22Rv1 (cell line): ENCODE data around the gene CDH12.

Source experiments
- H3K27ac ChIP-seq: fragments of 450-650 bp; 2 replicates; pipeline ENCODE4 v1.5.1; 2017
- ZFX ChIP-seq: fragments of 450-650 bp; IDR thresholded peaks from 2 replicates; pipeline ENCODE4 v1.6.1; 2017; ENCODE audit warnings: antibody characterized with exemption, borderline replicate concordance
- TF ChIP-seq, protein P1 (sequence below): fragments of 450-650 bp; IDR thresholded peaks from 2 replicates; pipeline ENCODE4 v1.5.1; 2017; ENCODE audit warnings: mild to moderate bottlenecking

CDH12 gene

DNA sequence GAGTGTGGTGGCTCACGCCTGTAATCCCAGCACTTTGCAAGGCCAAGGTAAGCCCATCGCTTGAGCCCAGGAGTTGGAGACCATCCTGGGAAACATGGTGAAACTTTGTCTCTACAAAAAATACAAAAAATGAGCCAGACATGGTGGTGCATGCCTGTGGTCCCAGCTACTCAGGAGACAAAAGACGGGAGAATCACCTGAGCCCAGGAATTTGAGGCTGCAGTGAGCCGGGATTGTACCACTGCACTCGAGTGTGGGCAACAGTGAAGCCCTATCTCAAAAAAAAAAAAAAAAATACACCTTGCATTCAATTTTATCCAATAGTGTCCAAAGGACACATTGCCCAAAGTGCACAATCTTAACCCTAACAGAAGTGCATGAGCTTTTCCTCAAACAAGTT, 372.8 kb downstream of the CDH12 start:
- no peak for TF ChIP-seq ZFX
- TF ChIP-seq, protein P1, sequence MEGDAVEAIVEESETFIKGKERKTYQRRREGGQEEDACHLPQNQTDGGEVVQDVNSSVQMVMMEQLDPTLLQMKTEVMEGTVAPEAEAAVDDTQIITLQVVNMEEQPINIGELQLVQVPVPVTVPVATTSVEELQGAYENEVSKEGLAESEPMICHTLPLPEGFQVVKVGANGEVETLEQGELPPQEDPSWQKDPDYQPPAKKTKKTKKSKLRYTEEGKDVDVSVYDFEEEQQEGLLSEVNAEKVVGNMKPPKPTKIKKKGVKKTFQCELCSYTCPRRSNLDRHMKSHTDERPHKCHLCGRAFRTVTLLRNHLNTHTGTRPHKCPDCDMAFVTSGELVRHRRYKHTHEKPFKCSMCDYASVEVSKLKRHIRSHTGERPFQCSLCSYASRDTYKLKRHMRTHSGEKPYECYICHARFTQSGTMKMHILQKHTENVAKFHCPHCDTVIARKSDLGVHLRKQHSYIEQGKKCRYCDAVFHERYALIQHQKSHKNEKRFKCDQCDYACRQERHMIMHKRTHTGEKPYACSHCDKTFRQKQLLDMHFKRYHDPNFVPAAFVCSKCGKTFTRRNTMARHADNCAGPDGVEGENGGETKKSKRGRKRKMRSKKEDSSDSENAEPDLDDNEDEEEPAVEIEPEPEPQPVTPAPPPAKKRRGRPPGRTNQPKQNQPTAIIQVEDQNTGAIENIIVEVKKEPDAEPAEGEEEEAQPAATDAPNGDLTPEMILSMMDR = no peak

GRCh38 chr5:22473886-22474285, 379.3 kb downstream of the CDH12 start:
- TF ChIP-seq, protein P1 = no peak
- TF ChIP-seq ZFX = no peak

More for the DNA sequence above, 372.8 kb downstream of the CDH12 start:
- H3K27ac ChIP-seq = no peak overlapping the region

DNA sequence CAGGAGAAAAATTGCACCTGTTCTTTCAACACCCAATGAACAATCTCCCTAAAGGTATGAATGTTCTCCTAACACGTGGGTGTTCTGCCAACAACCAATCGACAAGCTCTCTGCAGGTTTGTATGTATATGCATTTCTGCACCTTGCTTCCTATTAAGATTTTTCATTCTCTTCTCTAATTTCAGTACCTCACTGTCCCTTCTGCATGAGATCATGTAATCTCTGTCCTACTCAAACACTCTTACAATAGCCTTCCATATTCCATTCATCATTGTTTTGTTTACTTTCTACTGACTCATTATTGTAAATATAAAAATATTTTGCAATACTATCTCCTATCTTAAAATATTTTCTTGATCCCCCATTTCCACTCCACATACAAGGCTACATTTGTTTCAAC, 382.0 kb downstream of the CDH12 start:
- no peak overlapping the region for H3K27ac ChIP-seq
- no peak for TF ChIP-seq ZFX
- TF ChIP-seq, protein P1 = no peak

More at GRCh38 chr5:22473886-22474285, 379.3 kb downstream of the CDH12 start:
- no peak overlapping the region for H3K27ac ChIP-seq

- TF ChIP-seq ZFX = no peak
- TF ChIP-seq, protein P1 = no peak
Measured at GRCh38 chr5:22470408-22470807, 382.7 kb downstream of the CDH12 start.

GRCh38 chr5:22465616-22466015, 387.5 kb downstream of the CDH12 start:
- no peak overlapping the region for H3K27ac ChIP-seq
- no peak for TF ChIP-seq ZFX
- TF ChIP-seq, protein P1 = no peak

More at GRCh38 chr5:22470408-22470807, 382.7 kb downstream of the CDH12 start:
- H3K27ac ChIP-seq = no peak overlapping the region

GRCh38 chr5:22465177-22465576, 388.0 kb downstream of the CDH12 start:
- H3K27ac ChIP-seq = no peak overlapping the region
- no peak for TF ChIP-seq ZFX
- TF ChIP-seq, protein P1 = no peak

DNA sequence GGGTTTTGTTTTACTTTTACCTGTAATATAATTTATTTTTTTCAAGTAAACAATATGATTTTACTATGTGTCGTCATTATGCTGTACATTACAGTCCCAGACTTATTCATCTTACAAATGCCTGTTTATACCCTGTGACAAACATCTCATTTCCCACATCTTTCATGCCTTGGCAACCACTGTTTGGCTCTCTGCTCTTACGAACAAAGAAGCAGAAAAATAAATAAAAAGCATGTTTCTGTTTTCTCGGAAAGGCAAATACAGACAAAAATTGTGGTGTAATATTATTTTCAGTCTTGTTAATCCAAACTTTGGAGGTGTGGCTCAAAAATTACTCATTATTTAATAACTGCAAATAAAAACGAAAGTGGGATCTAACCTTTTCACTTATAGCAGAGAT, 393.0 kb downstream of the CDH12 start:
- no peak overlapping the region for H3K27ac ChIP-seq
- TF ChIP-seq ZFX = no peak
- TF ChIP-seq, protein P1 = no peak
